HG03469 (cell line): ENCODE data around the gene POLH.

ENCODE experiments used
- ATAC-seq: cut with Tn5 transposase; IDR thresholded peaks from one replicate; pipeline ENCODE4 v1.9.1; 2021; ENCODE audit warnings: mild to moderate bottlenecking, moderate library complexity, moderate number of reproducible peaks; ENCODE audit not compliant: unreplicated experiment

POLH gene

GRCh38 chr6:43604174-43604573 is 28.2 kb downstream of the POLH start:
- ATAC-seq = no peak

- ATAC-seq = no peak
Measured at GRCh38 chr6:43606019-43606418, 30.0 kb downstream of the POLH start.

- no peak for ATAC-seq
Measured at GRCh38 chr6:43608310-43608763, 32.4 kb downstream of the POLH start.

- ATAC-seq = no peak
Measured at GRCh38 chr6:43608807-43609206, 32.8 kb downstream of the POLH start.

- no peak for ATAC-seq
Measured at GRCh38 chr6:43609402-43609801, 33.4 kb downstream of the POLH start.

GRCh38 chr6:43610431-43610830 is 34.4 kb downstream of the POLH start:
- ATAC-seq = no peak

GRCh38 chr6:43613721-43614395 is 37.9 kb downstream of the POLH start:
- ATAC-seq = no peak

GRCh38 chr6:43614396-43614730 is 38.4 kb downstream of the POLH start:
- ATAC-seq = no peak

- ATAC-seq = no peak
Measured at GRCh38 chr6:43616725-43617472, 40.9 kb downstream of the POLH start.

- ATAC-seq = no peak
Measured at GRCh38 chr6:43621078-43621835, 45.3 kb downstream of the POLH start.

GRCh38 chr6:43621836-43622180 is 45.8 kb downstream of the POLH start:
- ATAC-seq = no peak

- ATAC-seq = no peak
Measured at GRCh38 chr6:43622541-43622940, 46.6 kb downstream of the POLH start.

- ATAC-seq = no peak
Measured at GRCh38 chr6:43623880-43624785, 48.1 kb downstream of the POLH start.

- ATAC-seq = no peak
Measured at GRCh38 chr6:43624786-43625288, 48.9 kb downstream of the POLH start.

- no peak for ATAC-seq
Measured at GRCh38 chr6:43625393-43625992, 49.5 kb downstream of the POLH start.

GRCh38 chr6:43627008-43627825 is 51.2 kb downstream of the POLH start:
- ATAC-seq = no peak

- ATAC-seq = no peak
Measured at GRCh38 chr6:43628393-43629103, 52.6 kb downstream of the POLH start.

- ATAC-seq = peak; percentile 70
Measured at GRCh38 chr6:43629104-43629504, 53.1 kb downstream of the POLH start, which contains the start of gene GTPBP2. Gene GTPBP2, minus strand, starts transcription at chr6:43629264. Its CDS starts 102 bp downstream, at chr6:43629162.
